BJ (cell line): ENCODE data around the gene KIRREL3. TPM values are rescaled to one million over a fixed set of nuclear protein-coding genes. Genes with fewer than 3 reads are reported as not detected.

ENCODE experiments used
- CTCF ChIA-PET: fragments of 350-600 bp; formaldehyde crosslinking; extraction: SDS; loops from one replicate; lab custom pipeline; 2021; ENCODE audit warnings: antibody characterized with exemption, inconsistent platforms; lab: Yijun Ruan, JAX
- POLR2A ChIA-PET: fragments of 300-600 bp; sonication (Branson Sonifier 250); formaldehyde crosslinking; extraction: SDS; loops from one replicate; lab custom pipeline; 2021; ENCODE audit warnings: antibody characterized with exemption; lab: Charles Lee
- DNase-seq: peaks from one replicate; pipeline ENCODE4 v3.0.0-alpha.2; 2011; ENCODE audit warnings: low read depth
- H3K27me3 ChIP-seq: 2 replicates; pipeline ENCODE4 v1.6.0; 2011; ENCODE audit warnings: low read length; ENCODE audit not compliant: control insufficient read depth, insufficient read depth
- H3K36me3 ChIP-seq: 2 replicates; pipeline ENCODE4 v1.5.1; 2011; ENCODE audit warnings: low read length; ENCODE audit not compliant: control insufficient read depth, insufficient read depth
- H3K4me3 ChIP-seq: 2 replicates; pipeline ENCODE4 v1.5.1; 2011; ENCODE audit warnings: low read depth, mild to moderate bottlenecking, control low read depth, low read length
- CTCF ChIP-seq: IDR thresholded peaks from 2 replicates; pipeline ENCODE4 v1.5.1; 2011; ENCODE audit warnings: low read depth, mild to moderate bottlenecking, control low read depth, inconsistent platforms, low read length, moderate library complexity; ENCODE audit not compliant: insufficient read depth
- polyA plus RNA-seq: library from polyadenylated mRNA; depleted of rRNA; stranded (reverse); fragments of >200 nt; gene quantifications from 2 replicates; pipeline ENCODE4 v1.2.3, GENCODE V29; 2011

Gene KIRREL3
- polyA plus RNA-seq, 1 experiment: 19.6 TPM

DNA sequence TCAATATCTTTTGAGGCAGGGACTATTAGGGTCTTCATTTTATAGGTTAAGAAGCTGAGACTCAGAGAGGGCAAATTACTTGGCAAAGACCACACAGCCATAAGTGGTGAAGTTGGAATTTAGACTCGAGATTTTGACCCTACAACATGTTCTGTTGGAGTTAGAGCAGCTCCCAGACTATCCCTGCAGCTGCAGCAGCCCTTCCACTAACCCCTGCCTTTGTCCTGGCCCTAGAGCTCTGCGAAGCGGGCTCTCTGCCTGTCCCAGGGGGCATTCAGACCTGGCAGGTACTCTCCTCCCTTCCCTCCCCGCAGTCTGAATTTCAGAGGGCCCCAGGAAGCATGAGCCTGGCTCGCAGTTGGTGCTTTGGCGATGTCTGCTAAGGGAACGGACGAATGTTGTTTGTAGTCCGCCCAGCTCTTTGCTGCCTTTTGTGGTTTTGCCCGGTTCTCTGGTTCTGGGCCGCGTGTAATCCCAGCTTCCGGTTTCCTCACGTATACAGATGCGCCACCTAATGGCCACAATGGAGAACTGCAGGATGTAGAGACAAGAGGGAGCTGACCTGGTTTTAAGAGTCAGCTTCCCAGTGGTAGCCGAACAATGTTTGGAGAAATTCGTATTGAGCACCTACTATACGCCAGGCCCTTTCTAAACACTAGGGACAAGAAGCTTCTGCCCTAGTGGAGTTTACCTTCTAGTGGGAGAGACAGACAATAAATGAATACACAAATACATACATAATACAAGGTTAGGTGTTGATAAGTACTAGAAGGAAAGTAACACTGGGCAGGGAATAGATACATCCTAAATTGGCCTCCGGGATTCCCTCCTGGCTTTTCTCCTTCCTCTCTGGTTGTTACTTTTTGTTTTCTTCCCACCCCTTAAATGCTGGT lies 519.9 kb downstream of the KIRREL3 start:
- ChIA-PET CTCF (interaction anchor here (0.6 to 6.4 kb wide), 37 partner anchors 9 to 1018 kb away, joined by 3 to 100 read pairs (median 4); partner anchors contain the start of gene DCPS), POLR2A (interaction anchor here (0.6 kb wide), 2 partner anchors 9 to 235 kb away, joined by 3 to 4 read pairs; no protein-coding TSS in a partner anchor)
- DNase-seq: no peak
- no peaks in the 10 kb centered on the region for H3K36me3 ChIP-seq
- no peak overlapping the region for H3K4me3 ChIP-seq
- peak; percentile 93 for TF ChIP-seq CTCF
- no peaks in the 10 kb centered on the region for H3K27me3 ChIP-seq

GRCh38 chr11:126480015-126480409 lies 520.6 kb downstream of the KIRREL3 start:
- Histone ChIP-seq H3K36me3 (no peaks in the 10 kb centered on the region), H3K4me3 (no peak overlapping the region), H3K27me3 (no peaks in the 10 kb centered on the region)
- no peak for TF ChIP-seq CTCF
- POLR2A ChIA-PET: interaction anchor here (0.6 kb wide), 1 partner anchor 236 kb away, joined by 4 read pairs; no protein-coding TSS in a partner anchor
- DNase-seq: no peak
- CTCF ChIA-PET: interaction anchor here (0.6 to 6.4 kb wide), 35 partner anchors 10 to 1019 kb away, joined by 3 to 100 read pairs (median 4); partner anchors contain the start of gene DCPS

DNA sequence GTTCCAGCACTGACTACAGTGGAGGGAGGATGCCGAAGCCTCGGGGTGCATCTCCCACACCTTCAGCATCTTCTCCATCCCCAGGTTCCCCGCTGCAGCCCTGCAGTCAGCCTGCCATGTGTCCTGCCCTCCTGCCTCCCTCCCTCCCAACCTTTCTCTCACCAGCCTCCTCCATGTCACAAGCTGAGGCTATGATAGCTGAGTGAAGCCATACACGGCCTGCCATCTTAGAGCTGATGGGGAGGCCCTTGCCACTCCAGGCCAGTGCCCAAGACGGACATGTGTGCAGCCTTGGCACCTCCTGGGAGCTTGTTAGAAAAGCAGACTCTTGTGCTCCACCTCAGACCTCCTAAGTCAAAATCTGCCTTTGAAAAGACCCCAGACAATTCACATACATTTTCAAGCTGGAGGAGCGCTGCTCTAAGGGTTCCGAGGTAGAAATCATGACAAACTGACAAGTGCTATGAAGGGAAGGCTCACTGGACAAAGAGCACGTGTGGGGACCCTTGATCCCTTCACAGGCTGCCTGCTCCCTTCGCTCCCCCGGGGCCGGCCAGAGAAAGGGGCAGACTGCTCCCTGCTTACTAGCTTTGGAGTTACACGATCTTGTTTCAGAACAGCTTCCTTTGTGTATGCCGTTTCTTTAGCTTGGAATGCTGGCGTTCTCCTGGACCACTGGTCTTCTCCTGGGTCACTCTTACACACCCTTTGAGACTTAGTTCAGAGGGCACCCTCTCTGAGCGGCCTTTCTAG lies 521.2 kb downstream of the KIRREL3 start:
- no peaks in the 10 kb centered on the region for H3K36me3 ChIP-seq
- no peak for TF ChIP-seq CTCF
- H3K4me3 ChIP-seq: no peak overlapping the region
- no peaks in the 10 kb centered on the region for H3K27me3 ChIP-seq
- DNase-seq: no peak
- POLR2A ChIA-PET: no interaction called here
- CTCF ChIA-PET: interaction anchor here (0.9 to 6.4 kb wide), 7 partner anchors 12 to 176 kb away, joined by 3 to 100 read pairs (median 20); partner anchors contain the start of gene DCPS

- CTCF ChIA-PET: interaction anchor here (6.2 kb wide), 1 partner anchor 36 kb away, joined by 57 read pairs; no protein-coding TSS in a partner anchor
- POLR2A ChIA-PET: no interaction called here
- Histone ChIP-seq H3K36me3 (no peaks in the 10 kb centered on the region), H3K4me3 (no peak overlapping the region), H3K27me3 (no peaks in the 10 kb centered on the region)
- no peak for TF ChIP-seq CTCF
- no peak for DNase-seq
These were observed 522.1 kb downstream of the KIRREL3 start for GRCh38 chr11:126478466-126478865.
